ENCODE results near the gene KRT35. TPM values are rescaled to one million over a fixed set of nuclear protein-coding genes. Genes with fewer than 3 reads are reported as not detected.

KRT35 gene
- total RNA-seq, 1 experiment from 2014 or later: not detected

GRCh38 chr17:41522301-41523224 is 41.6 kb upstream of the KRT35 start:
- DNase-seq (ENCODE audit: low read depth, low spot score) (peak; percentile 81), ATAC-seq (peak; percentile 33)
- Histone ChIP-seq H3K36me3 (ENCODE audit: control insufficient read depth in 1 of 2, insufficient read depth in 2 of 2, low read length in 2 of 2) (peaks cover 3 to 21% of the 10 kb centered on the region in 2 experiments; a peak in 3 of 4 replicates), H4K20me1 (ENCODE audit: insufficient read depth) (no peaks in the 10 kb centered on the region; the same call in 1 of the 2 replicates), H3K27me3 (ENCODE audit: insufficient read depth, low read length) (no peaks in the 10 kb centered on the region), H3K9me2 (ENCODE audit: insufficient read depth) (no peaks in the 10 kb centered on the region), H3K4me3 (replicated peaks in 1 of 2; ENCODE audit: low read depth in 1 of 2, low read length in 2 of 2) (peak overlapping the region; percentile 19 to 47), H3K9ac (ENCODE audit: low read length) (peak overlapping the region; percentile 99), H3K9me3 (ENCODE audit: control insufficient read depth in 1 of 2, insufficient read depth in 1 of 2, low read depth in 1 of 2, low read length in 2 of 2) (no peaks in the 10 kb centered on the region), H3K79me2 (ENCODE audit: insufficient read depth, low read length) (peaks cover 24% of the 10 kb centered on the region), H3K4me2 (ENCODE audit: low read length) (peak overlapping the region; percentile 78), H3K27ac (ENCODE audit: low read depth, low read length) (peak overlapping the region; percentile 99), H3K4me1 (ENCODE audit: control insufficient read depth in 1 of 2, insufficient read depth in 2 of 2, low read length in 2 of 2) (peaks cover 74 to 93% of the 10 kb centered on the region in 2 experiments), H2AFZ (ENCODE audit: low read depth, low read length, poor library complexity, severe bottlenecking) (no peak overlapping the region)
- ChIA-PET POLR2A (interaction anchor here (1.0 to 12.9 kb wide), 13 partner anchors 7 to 666 kb away, joined by 3 to 148 read pairs (median 5); partner anchors contain the start of gene EIF1), RAD21 (ENCODE audit: low non-redundant PET in 1 of 2, low total read pairs in 2 of 2, uncharacterized antibody in 2 of 2, unreplicated experiment in 2 of 2) (interaction anchor here (1.1 to 2.8 kb wide), 5 partner anchors 25 to 118 kb away, joined by 3 to 19 read pairs (median 6); no protein-coding TSS in a partner anchor), CTCF (interaction anchor here (0.8 to 8.9 kb wide), 8 partner anchors 27 to 907 kb away, joined by 3 to 77 read pairs (median 6); no protein-coding TSS in a partner anchor)
- intact Hi-C loops (cut with micrococcal nuclease): loop anchor here (1.0 kb wide), 1 partner anchor 26 kb away; no protein-coding TSS in a partner anchor
- BruUV-seq (replicated peaks): TSS peak; percentile 83
- TF ChIP-seq EZH2 (IDR thresholded peaks at IDR 0.05): no peak
- TF ChIP-seq POLR2AphosphoS5 (IDR thresholded peaks at IDR 0.05; ENCODE audit: low read depth, low read length): peak; percentile 90
- no peak for TF ChIP-seq CEBPB (IDR thresholded peaks at IDR 0.05; ENCODE audit: low read depth)
- peak; percentile 82 for TF ChIP-seq ZBTB33 (IDR thresholded peaks at IDR 0.05; ENCODE audit: extremely low read depth, insufficient replicate concordance, low read length)
- TF ChIP-seq YY1 (IDR thresholded peaks at IDR 0.05; ENCODE audit: extremely low read depth, insufficient replicate concordance, low read depth, low read length): peak; percentile 52
- TF ChIP-seq ZFX (IDR thresholded peaks at IDR 0.05): 0 out of 2 replicates have a peak, but pooled peaks have one; percentile 23
- no peak for TF ChIP-seq ELF1 (IDR thresholded peaks at IDR 0.05; ENCODE audit: borderline replicate concordance, low read depth)
- no peak for TF ChIP-seq SP1 (IDR thresholded peaks at IDR 0.05; ENCODE audit: low read depth)
- no peak for TF ChIP-seq SIN3A (IDR thresholded peaks at IDR 0.05; ENCODE audit: low read depth)

Data from HCT116 (cell line).